ENCODE results near the gene FOXP1. TPM values are rescaled to one million over a fixed set of nuclear protein-coding genes. Genes with fewer than 3 reads are reported as not detected.

The FOXP1 gene
- total and polyA plus RNA-seq, 12 donors: 4.8 to 56.0 (median 43.8) TPM

GRCh38 chr3:71054312-71054711 lies 529.2 kb downstream of the FOXP1 start:
- DNase-seq (no peak), ATAC-seq (no peak)
- H3K9me3 ChIP-seq: no peaks in the 10 kb centered on the region
- H3K4me1 ChIP-seq: peaks cover 26 to 100% (median 98%) of the 10 kb centered on the region in 9 donors
- TF ChIP-seq CTCF (IDR thresholded peaks at IDR 0.05): no peak
- H3K4me3 ChIP-seq: no peak overlapping the region
- H3K27me3 ChIP-seq: no peaks in the 10 kb centered on the region
- intact Hi-C loops (cut with DNase I): loop anchor here in 2 of 10 donors (5.0 kb wide), 2 partner anchors 42 to 78 kb away; no protein-coding TSS in a partner anchor
- H3K27ac ChIP-seq: peak overlapping the region in 6 of 10 donors; percentile 18 to 96 (median 84)
- 71 to 73% methylated on average over 5 of the region's 5 CpGs for WGBS, 2 donors
- peaks cover 0 to 52% (median 7%) of the 10 kb centered on the region in 9 donors for H3K36me3 ChIP-seq

DNA sequence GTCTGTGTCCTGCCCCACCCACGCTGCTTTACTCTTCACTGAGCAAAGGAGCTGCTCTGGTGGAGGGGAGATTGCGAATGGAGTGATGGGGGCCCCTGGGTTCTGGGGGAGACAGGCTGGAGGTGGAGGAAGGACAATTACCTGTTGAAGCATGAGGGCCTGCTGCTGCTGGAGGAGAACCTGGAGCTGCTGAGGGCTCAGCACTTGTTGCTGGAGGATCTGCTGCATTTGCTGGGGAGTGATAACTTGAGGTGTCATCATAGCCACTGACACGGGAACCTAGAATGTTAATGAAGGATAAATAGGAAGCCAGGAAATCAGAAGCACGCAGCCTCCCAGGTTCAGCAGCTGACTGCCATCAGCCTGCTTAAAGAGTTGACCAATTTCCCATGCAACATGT lies 530.0 kb downstream of the FOXP1 start:
- Histone ChIP-seq H3K9me3 (no peaks in the 10 kb centered on the region), H3K4me1 (peaks cover 26 to 100% (median 98%) of the 10 kb centered on the region in 9 donors), H3K36me3 (peaks cover 0 to 52% (median 7%) of the 10 kb centered on the region in 9 donors), H3K27me3 (no peaks in the 10 kb centered on the region), H3K27ac (peak overlapping the region in 8 of 10 donors; percentile 5 to 96 (median 58)), H3K4me3 (no peak overlapping the region)
- WGBS, 2 donors: 74 to 76% methylated on average over 4 of the region's 4 CpGs
- intact Hi-C loops (cut with DNase I): loop anchor here in 2 of 10 donors (5.0 kb wide), 2 partner anchors 41 to 79 kb away; no protein-coding TSS in a partner anchor
- DNase-seq (no peak), ATAC-seq (no peak)
- no peak for TF ChIP-seq CTCF (IDR thresholded peaks at IDR 0.05)

GRCh38 chr3:71052716-71053115 lies 530.8 kb downstream of the FOXP1 start:
- peak in 7 of 8 donors; percentile 56 to 85 (median 73) for ATAC-seq
- H3K27ac ChIP-seq: peak overlapping the region in 9 of 10 donors; percentile 18 to 96 (median 57)
- TF ChIP-seq CTCF (IDR thresholded peaks at IDR 0.05): no peak
- peaks cover 0 to 57% (median 7%) of the 10 kb centered on the region in 9 donors for H3K36me3 ChIP-seq
- no peak overlapping the region for H3K4me3 ChIP-seq
- 36 to 44% methylated on average over 5 of the region's 5 CpGs for WGBS, 2 donors
- H3K27me3 ChIP-seq: no peaks in the 10 kb centered on the region
- peaks cover 24 to 100% (median 98%) of the 10 kb centered on the region in 9 donors for H3K4me1 ChIP-seq
- no peaks in the 10 kb centered on the region for H3K9me3 ChIP-seq
- peak in 1 of 2 donors; percentile 27 for DNase-seq
- intact Hi-C loops (cut with DNase I): loop anchor here in 2 of 10 donors (5.0 kb wide), 2 partner anchors 40 to 80 kb away; no protein-coding TSS in a partner anchor

GRCh38 chr3:71051893-71052687 lies 531.4 kb downstream of the FOXP1 start:
- WGBS, 2 donors: 56 to 64% methylated on average over 7 of the region's 7 CpGs
- Histone ChIP-seq H3K27me3 (no peaks in the 10 kb centered on the region), H3K36me3 (peaks cover 0 to 63% (median 7%) of the 10 kb centered on the region in 9 donors), H3K4me3 (no peak overlapping the region), H3K27ac (peak overlapping the region in 9 of 10 donors; percentile 18 to 96 (median 57)), H3K9me3 (no peaks in the 10 kb centered on the region), H3K4me1 (peaks cover 21 to 100% (median 96%) of the 10 kb centered on the region in 9 donors)
- no peak for TF ChIP-seq CTCF (IDR thresholded peaks at IDR 0.05)
- DNase-seq: no peak
- intact Hi-C loops (cut with DNase I): loop anchor here in 2 of 10 donors (5.0 kb wide), 2 partner anchors 40 to 80 kb away; no protein-coding TSS in a partner anchor
- no peak for ATAC-seq

Data from heart right ventricle (tissue), 16 donors.